ENCODE measurements around the gene CAPN8.

The CAPN8 gene

DNA sequence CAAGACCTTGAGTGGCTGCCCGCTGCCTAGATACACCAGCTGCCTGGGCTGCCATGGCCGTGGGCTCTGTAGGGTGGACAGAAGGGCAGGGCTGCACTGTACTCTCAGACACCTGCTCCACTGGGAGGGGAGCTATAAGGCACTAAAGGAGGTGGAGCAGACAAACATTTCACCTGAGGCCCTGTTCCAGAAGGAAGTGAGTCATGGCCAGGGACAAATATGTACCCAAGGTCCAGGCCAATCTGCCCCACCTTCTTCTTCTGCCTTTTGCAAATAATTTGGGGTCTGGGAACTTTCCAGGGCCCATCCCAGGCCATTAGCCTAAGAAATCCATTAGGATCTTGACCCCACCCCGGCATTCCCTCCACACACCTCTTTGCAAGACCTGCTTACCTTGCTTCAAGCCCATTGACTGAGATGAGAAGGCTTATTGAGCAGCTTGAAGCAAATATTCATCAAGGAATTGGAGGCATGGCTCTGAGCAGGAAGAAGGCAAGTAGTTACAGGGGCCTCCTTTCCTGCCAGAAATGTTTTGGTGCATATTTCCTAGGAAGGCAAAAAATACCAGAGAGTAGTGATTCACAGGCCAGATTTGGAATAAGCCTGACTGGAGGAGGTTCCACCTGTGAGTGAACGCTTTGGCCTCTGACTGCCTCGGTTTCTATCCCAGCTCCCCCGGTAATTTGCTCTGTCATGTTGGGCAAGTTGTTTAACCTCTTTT is at the start of gene CAPN8:
TSS of gene CAPN8 (minus strand) at position 110 of the 721 bp plus-strand sequence. CDS start at position 55, 55 bp downstream.
- no peak for DNase-seq

DNA sequence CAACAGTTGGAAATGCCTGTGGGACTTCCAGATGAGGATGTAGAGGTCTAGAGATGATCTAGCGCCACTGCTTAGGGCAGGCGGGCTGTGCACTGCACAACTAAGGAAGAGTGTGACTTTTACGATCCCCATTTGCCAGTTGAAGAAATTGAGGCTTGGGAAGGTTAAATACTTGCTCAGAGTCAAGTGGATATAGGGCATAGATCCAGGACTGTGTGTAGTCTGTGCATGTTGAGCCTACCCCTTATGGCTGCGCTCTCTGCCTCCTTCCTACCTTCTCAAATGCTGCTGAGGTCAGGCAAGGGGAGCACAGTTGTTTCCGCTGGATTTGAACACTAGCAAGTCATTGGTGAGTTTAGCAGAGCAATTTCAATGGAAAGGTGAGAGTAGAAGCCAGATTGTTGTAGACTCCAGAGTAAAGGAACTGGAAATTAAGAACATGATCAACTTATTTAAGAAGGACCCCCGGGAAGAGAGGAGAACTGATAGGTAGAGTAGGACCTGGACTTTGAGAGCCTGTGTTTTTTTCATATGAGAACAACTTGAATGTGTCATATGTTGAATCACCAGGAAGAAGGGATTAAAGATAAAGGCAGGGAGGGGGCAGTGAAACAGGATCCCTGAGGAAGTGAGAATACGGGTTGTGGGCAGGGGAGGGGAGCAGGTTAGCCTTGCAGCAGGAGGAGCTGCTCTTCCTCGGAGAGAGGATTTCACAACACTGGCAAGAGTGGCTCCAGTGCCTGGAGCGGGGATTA is 49.5 kb upstream of the CAPN8 start:
- no peak for DNase-seq

DNA sequence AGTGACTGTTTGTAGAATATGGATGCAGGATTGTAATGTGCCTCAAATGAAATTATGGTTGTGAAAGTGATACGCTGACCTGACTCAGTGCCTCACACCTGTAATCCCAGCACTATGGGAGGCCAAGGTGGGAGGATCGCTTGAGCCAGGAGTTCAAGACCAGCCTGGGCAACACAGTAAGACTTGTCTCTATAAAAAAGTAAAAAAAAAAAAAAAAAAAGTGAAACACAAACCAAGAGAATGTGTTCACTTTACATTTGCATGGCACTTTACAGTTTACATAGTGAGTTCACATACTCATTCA is 48.9 kb upstream of the CAPN8 start:
- DNase-seq, result no peak

DNA sequence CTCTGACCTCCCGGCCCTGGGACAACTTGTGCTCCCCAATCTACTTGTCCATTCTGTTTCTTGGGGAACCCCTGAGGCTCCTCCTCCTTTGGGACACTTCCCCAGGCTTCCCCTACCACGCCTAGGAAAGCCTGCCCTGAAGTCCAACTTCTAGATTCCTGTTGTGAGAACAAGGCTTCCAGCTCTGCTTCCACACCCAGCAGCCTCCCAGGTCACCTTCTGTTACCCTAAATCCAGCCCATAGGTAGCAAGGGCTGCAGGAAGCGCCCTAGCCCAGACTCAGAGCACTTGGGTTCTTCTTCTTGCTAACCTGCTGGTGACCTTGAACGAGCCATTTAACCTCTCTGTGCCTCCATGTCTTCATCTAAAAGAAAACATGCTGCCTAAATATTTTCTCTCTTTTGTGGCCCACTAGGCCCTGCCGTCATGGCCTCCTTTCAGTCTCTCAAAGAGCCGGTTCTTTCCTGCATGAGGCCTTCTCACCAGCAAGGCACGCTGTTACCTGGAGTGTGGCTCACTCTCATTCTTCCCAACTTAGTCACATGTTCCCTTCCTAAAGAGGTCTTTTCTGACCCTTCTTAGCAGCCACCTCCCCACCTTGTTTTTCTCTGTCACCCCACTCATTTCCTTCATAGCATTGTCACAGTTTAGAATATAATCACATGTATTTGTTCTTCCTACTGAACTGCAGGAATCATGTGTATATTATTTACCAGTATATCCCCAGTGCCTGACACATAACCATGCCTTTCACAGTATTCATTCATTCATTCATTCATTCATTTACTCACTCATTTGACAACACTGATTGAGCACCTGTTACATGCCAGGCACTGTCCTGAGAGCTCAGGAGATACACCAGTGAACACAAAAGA is 48.3 kb upstream of the CAPN8 start:
- DNase-seq, result no peak

DNA sequence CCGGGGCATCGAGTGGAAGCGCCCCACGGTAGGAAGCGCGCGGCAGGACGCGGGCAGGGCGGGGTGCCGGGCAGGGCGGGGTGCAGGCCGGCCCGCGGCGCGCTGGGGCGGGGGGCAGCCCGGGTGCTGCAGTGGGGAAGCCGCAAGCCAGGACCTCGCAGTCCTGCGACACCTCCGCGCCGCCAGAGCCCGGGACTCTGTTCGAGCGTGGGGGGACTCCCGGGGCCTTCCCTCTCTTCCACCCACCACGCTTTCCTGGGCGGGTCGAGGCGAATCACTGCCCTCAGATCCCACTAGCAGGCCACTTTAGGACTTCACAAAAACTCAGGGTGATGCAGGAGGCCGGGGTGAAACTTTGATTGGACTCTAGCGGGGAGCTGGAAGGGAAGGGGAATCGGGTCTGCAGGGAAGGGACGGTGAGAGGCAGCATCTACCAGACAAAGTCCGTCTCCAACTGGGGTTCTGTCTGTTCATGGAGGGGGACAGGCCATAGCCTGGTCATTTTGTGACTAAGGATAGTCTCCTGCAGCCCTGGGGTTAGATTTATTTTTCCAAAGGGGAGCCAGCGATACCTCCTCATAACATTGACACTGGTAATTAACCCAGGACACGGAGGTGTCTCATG is 47.5 kb upstream of the CAPN8 start:
- peak; percentile 37 for DNase-seq

DNA sequence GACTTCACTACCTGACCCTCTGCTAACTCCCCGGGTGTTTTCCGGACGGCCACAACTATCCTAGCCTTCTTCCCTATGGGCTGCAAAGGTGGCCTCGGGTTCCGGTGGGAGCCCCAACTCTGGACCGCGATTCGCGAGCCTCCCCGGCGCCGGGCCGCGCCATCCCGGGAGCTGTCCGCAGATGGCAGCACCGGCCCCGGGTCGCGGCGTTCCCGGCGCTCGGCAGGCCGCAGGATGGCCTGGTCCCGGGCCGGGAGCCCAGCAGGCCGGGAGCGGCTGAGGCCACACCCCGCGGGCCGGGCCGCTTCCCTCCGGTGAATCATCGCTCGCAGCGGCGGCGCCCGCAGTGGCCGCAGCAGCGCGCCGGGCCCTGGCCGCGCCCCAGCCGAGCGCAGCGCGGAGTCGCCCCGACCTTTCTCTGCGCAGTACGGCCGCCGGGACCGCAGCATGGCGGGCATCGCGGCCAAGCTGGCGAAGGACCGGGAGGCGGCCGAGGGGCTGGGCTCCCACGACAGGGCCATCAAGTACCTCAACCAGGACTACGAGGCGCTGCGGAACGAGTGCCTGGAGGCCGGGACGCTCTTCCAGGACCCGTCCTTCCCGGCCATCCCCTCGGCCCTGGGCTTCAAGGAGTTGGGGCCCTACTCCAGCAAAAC is 46.8 kb upstream of the CAPN8 start, which contains the start of gene CAPN2:
TSS of gene CAPN2 (plus strand) at position 346 of the 656 bp plus-strand sequence. CDS start at position 448, 102 bp downstream.
- DNase-seq, result peak; percentile 48

DNA sequence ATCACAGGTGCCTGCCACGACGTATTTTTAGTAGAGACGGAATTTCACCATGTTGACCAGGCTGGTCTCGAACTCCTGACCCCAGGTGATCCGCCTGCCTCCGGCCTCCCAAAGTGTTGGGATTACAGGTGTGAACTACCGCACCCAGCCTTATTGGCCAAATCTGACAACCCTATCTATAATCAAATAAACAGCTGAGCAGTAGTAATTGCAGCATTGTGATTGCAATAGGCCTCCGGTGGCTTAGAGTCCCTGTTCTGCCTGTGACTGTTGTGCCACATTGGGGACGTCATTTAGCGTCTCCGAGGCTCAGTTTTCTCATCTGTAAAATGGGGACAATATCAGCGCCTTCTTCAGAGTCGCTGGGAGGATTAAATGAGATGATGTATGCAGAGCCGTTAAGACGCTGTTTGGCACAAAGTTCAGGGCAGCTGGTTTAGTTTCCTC is 46.3 kb upstream of the CAPN8 start:
- no peak for DNase-seq

DNA sequence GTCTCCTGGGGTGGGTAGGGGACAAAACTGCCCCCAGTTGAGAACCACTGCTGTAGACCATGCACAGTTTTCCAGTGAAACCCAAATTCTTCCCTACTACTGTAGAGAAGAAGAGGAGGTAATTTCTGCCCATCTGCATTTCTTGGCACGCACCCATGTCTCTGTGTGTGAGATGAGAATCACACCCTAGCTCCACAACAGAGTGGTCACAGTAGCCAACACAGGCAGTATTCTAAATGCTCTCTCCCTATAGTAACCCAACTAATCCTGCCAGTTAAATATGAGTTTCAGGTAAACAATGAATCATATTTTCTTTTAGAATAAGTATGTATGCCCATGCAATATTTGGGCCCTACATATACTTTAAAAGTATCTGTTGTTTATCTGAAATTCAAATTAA is 45.7 kb upstream of the CAPN8 start:
- DNase-seq, result no peak

DNA sequence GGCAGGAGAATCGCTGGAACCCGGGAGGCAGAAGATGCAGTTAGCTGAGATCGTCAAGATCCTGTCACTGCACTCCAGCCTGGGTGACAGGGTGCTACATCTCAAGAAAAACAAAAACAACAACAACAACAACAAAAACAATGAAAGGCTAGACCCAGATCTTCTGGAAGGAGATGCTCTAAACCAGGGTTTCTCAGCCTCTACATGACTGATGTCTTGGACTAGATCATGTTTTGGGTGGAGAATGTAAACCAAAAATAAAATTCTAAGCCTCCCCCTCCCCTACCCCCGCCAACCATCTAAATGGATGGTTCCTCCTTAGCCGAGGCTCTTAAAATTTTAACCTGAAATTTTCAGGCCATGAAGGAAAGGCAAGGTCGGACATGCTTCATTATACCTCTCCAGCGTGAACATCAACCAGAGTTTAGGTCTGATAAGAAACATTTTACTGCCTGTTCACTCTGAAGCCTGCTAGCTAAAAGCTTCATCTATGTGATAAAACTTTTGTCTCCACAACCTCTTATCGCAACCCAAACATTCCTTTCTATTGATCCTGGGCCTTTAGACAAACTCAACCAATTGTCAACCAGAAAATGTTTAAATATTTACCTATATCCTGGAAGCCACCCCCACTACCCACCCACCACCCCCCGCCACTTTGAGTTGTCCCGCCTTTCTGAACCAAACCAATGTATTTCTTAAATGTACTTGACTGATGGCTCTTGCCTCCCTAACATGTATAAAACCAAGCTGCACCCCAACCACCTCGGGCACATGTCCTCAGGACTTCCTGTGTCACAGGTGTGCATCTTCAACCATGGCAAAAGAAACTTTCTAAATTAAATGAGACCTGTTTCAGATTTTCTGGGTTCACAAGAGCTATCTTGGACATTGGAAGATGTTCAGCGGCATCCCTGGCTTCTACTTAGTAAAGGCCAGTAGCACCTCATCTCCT is 45.0 kb upstream of the CAPN8 start:
- no peak for DNase-seq

DNA sequence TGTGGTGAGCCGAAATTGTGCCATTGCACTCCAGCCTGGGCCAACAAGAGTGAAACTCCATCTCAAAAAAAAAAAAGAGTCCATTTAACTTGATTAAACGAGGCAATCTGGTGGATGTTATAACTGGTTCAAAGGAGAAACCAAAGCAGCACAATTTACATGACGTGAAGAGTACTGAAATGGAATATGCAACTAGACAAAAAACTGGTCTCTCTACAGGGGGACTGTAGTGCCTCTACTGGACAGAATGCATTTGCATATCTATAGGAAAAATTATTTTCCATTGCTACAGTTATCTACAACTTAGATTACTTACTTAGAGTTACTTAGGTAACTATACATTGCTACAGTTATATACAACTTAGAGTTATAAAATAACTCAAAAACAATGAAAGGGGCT is 44.1 kb upstream of the CAPN8 start:
- no peak for DNase-seq

DNA sequence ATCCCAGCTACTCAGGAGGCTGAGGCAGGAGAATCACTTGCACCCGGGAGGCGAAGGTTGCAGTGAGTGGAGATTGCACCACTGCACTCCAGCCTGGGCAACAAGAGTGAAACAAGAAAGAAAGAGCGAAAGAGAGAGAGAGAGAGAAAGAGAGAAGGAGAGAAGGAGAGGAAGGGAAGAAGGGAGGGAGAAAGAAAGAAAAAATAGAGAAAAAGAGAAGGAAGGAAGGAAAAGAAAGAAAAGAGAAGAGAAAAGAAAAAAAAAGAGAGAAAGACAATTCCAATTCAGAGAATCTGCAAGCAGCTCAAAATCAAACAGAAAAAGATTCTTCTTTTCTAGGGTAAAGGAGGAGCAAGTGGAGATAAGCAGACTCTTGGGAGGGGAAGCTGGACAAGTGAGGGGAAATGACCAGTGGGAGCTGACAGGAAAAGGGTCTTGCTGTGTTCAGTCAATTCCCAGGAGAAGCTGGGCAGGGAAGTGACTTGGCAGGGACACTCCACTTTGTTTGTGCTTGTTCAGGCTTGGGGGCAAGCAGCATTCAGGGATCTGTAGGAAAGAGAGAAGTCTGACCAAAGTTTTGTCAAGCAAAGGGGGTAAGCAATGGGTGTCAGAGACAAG is 43.3 kb upstream of the CAPN8 start:
- DNase-seq, result no peak

DNA sequence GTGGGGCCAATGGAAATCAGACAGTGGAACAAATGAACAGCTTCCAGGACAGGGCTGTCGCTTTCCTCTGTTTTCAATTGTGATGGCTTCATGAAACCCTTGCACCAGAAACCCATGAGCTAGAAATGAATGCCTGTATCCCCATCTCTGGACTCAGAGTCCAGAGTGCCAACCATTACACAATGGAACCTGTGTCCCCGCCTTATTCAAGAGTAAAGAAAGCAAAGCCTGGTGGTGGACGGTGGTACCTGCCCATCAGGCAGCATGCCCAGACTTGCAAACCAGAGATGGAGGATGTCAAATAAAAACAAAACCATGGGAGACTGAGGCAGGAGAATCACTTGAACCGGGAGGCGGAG is 42.5 kb upstream of the CAPN8 start:
- no peak for DNase-seq

DNA sequence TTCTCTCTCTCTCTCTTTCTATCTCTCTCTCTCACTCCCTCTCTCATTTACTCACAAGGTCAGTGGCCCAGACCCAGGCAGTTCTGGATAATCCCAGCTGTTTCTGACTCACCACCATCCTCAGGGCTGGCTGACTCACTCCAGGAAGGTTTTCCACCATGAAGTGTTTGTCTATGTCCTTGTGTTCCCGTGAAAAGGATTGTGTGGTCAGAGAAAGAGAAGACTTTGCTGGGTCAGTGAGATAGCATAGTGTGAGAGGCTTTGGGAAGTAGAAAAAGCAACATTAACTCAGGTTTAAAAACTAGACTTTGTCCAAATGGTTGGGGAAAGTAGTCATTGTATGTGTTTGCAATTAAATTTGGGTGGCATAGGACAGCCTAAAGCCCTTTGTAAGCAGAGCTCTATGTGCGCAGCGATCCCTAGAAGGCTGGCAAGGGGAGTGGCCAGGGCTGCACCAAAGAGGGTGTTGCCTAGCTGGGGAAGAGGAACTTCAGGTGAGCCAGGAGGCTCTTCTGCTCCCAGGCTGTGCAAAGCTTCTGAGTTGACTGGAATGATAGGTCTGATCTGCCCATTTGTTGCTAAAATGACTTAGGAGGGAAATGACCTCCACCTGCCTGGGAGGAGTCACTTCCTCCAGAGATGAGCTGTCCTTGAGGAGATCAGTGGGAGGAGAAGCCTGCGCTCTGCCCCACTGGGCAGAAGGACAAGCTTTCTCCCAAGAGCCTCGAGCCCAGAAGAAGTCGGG is 41.9 kb upstream of the CAPN8 start:
- DNase-seq, result no peak

DNA sequence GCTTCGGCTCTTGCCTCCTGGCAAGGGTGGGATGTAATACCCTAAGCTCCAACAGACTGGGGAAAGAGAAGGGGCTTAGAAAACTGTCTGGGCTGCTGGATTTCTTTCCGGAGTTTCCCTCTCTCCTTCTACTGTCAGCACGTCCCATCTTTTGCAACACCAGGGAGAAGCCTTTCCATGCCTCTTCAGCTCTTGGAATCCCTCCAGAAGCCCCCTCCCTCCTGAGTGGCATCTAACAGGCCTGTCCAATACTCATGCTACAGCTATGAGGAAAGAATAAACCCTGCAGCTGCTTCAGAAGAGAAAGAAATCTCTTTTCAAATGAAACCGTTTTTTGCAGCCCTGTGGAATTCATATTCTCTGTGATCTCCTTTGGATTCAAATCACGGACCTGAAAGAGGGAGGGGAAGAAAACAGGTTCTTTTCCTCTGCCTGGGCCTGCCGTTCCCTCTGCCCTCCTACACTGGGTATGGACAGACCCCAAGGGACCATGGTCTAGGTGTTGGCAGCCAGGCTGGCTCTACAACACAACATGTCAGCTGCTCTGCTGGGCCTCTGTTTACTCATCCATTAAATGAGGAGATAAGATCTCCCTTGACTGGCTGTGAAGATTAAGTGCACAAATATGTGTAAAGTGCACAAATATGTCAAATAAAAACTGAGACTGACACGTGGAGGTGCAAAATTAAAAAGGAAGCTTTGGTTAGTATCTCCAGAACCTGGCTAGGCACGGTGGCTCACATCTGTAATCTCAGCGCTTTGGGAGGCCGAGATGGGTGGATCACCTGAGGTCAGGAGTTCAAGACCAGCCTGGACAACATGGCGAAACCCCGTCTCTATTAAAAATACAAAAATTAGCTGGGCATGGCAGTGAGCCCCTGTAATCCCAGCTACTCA is 40.8 kb upstream of the CAPN8 start:
- no peak for DNase-seq

DNA sequence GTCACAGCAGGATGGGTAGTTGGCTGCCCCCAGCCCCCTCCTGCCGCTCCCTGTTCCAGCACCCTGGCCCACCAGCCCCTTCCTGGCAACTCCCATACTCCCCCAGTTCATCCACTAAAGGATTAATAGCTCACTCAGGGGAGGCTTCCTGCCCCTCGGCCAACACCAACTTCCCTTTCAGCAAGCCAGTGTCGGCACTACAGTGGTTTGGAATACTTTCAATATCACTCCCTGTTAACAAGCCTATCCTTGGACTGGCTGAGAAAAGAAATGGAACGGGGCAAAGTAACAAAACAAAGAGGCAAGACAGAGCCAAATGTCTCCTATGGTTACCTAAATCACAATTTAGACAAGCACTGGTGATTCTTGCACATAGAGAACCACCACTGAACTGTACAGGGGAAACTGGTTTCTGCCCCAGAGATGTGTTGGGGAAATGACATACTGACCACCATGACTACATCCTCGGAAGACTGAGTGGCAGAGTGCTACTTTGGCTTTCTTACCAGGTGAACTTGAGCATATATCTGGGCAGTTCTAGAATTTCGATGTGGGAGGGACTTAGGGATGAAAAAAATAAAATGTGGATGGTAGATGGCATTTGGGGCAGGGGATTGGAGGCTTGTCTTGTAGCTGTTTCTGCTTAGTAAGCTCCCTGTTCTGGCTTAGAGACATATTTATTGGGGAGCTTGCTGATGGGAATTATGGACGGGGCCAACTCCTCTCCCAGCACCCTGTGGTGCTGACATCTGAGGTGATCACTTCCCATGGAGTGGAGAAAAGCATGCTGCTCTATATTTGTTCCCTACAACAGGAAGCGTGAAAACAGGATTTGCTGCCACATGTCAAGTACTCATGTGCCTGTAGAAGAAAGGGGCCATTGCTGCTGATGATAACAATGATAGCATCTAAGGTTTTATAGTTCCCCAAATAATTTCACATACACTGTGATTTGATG is 39.7 kb upstream of the CAPN8 start:
- DNase-seq, result no peak

DNA sequence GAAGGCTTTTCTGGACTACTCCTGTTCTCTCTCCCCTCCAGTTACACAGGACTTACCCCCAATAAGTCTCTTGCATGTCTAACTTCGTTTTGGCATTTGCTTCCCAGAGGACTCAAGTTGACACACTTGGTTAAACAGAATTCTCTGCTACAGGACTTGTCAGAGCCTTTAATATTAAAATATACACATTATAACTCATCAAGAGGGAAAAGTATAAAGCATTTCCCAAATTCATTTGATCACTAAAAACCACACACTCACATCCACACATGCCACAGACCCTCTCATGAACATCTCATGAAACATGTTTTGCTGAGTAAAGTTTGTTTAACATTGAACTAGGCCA is 38.1 kb upstream of the CAPN8 start:
- no peak for DNase-seq

DNA sequence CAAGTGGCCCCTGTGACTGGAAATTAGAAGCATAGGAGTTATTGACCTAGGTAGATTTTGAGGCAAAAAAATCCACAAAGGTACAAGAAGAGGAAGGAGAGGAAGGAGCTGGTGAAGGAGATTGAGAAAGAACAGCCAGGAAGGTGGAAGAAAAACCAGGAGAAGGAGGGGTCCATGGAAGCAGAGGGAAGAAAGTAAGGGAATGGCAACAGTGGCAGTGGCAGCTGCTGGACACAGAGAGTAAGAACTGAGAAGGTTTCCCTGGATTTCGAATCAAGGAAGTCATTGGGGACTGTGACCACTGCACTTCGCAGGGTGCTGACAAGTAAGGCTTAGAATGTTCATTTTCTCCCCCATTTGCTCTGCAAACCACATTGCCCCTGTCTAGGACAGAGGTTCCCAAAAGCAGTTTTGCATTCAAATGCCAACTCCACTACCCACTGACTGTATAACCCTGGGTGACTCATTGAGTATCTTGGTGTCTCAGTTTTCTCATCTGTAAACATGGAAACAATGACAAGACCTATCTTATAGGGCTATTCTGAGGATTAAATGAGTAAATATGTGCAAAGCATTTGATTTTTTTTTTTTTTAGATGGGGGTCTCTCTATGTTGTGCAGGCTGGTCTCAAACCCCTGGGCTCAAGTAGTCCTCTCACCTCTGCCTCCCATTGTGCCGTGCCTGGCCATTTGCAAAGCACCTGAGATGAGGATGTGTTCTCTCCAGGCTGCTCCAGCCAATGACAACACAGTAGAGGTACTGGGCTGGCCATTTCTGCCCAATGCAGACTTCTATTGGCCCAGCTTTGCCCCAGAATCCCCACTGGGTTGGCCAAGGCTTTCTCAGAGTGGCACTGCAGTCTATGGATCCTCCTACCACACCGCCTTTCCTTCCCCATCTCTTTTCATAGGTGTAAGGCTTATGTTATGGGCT is 37.5 kb upstream of the CAPN8 start:
- no peak for DNase-seq
